Mucosa of stomach (tissue), 1 donor: ENCODE results near the gene ZDHHC20.
"Not testable (repeated sequence)": the region's sequence is repeated elsewhere in the genome, so short reads cannot be mapped to it uniquely, and the experiment has no call there.

Experiments used
- H3K27me3 ChIP-seq: one replicate; pipeline ENCODE4 v1.7.0; 2013; ENCODE audit warnings: mild to moderate bottlenecking, low read length; ENCODE audit not compliant: control insufficient read depth, insufficient read depth
- H3K36me3 ChIP-seq: one replicate; pipeline ENCODE4 v1.7.0; 2013; ENCODE audit warnings: low read length; ENCODE audit not compliant: control insufficient read depth, insufficient read depth
- H3K4me1 ChIP-seq: one replicate; pipeline ENCODE4 v1.7.0; 2013; ENCODE audit warnings: mild to moderate bottlenecking, low read length; ENCODE audit not compliant: control insufficient read depth, insufficient read depth
- H3K4me3 ChIP-seq: one replicate; pipeline ENCODE4 v1.7.0; 2013; ENCODE audit warnings: low read length
- H3K9ac ChIP-seq: one replicate; pipeline ENCODE4 v1.7.0; 2013; ENCODE audit warnings: mild to moderate bottlenecking, low read length, moderate library complexity
- H3K9me3 ChIP-seq: one replicate; pipeline ENCODE4 v1.7.0; 2013; ENCODE audit warnings: mild to moderate bottlenecking, low read length, moderate library complexity; ENCODE audit not compliant: control insufficient read depth
- donor health status: Pancreatic carcinoma.

ZDHHC20 gene

DNA sequence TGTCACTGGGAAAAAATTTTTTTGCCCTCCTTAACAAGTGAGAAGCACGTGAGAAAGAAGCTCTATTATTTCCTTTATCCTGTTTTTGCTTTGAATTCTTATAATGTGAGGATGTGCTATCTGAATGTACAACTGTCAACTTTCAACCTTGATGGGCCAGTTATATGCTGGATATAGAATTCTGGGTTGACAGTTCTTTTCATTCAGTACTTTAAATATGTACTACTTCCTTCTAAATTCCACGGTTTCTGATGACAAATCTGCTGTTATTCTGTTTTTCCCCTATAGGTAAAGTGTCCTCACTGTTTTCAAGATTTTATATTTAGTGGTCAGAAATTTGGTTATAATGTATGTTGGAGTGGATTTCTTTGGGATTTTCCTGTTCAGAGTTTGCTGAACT lies 29.9 kb downstream of the ZDHHC20 start:
- Histone ChIP-seq H3K27me3 (no peaks in the 10 kb centered on the region), H3K36me3 (no peaks in the 10 kb centered on the region), H3K9me3 (peaks cover 7% of the 10 kb centered on the region), H3K9ac (no peak overlapping the region), H3K4me1 (no peaks in the 10 kb centered on the region), H3K4me3 (no peak overlapping the region)

DNA sequence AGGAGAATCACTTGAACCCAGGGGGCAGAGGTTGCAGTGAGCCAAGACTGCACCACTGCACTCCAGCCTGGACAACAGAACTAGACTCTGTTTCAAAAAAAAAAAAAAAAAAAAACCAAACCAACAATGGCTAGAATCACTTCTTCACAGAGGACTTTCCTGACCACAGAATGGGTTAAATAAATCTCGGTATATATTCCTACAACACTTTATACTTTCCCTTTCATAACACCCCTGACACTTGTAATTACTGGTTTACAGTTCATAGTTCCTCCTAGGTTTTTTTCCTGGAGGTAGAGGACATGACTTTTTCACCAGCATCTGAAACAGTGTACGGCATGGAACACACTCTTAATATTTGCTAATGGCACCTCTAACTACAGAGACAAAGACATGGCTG lies 31.4 kb downstream of the ZDHHC20 start:
- no peaks in the 10 kb centered on the region for H3K36me3 ChIP-seq
- H3K4me1 ChIP-seq, result no peaks in the 10 kb centered on the region
- H3K9ac ChIP-seq, result no peak overlapping the region
- H3K27me3 ChIP-seq, result no peaks in the 10 kb centered on the region
- no peak overlapping the region for H3K4me3 ChIP-seq
- H3K9me3 ChIP-seq, result peaks cover 7% of the 10 kb centered on the region

DNA sequence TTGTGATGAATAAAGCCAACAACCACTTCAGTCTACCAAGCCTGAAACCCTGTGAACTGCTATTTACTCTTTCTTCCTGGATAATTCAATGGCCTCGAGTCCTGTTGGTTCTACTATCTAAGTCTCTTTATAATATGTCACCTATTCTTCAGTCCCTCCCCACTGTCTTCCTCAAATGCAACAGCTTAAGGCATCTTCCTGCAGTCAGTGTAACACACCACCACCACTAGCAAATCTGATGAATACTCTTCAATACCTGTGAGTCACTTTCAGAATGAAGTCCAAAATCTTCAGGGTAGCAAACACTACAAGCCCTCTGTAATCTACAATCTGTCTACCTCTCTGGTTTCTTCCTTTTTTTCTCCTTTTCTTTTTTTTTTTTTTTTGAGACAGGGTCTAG lies 32.9 kb downstream of the ZDHHC20 start:
- H3K27me3 ChIP-seq, result no peaks in the 10 kb centered on the region
- H3K36me3 ChIP-seq, result no peaks in the 10 kb centered on the region
- no peaks in the 10 kb centered on the region for H3K4me1 ChIP-seq
- peaks cover 7% of the 10 kb centered on the region for H3K9me3 ChIP-seq
- no peak overlapping the region for H3K9ac ChIP-seq
- no peak overlapping the region for H3K4me3 ChIP-seq

DNA sequence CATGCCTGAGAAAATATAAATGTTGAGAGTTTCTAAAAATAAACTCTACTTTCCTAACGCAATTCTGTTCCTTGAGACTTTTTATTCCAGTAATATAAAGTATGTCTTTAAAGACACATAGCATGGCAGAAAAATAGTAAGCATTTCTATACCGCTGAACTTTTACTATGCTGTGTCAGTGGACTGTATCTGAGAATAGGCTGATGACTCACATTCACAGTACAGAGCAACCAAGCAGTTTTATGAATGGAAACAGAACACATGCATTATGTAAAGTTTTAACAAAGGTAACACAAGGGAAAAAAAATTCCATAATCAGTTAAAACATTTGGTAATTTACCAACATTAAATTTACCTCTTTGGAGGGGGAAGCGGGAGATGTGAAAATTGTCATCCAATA lies 38.4 kb downstream of the ZDHHC20 start:
- Histone ChIP-seq H3K27me3 (no peaks in the 10 kb centered on the region), H3K4me3 (no peak overlapping the region), H3K36me3 (no peaks in the 10 kb centered on the region), H3K9me3 (no peaks in the 10 kb centered on the region), H3K4me1 (no peaks in the 10 kb centered on the region), H3K9ac (no peak overlapping the region)

DNA sequence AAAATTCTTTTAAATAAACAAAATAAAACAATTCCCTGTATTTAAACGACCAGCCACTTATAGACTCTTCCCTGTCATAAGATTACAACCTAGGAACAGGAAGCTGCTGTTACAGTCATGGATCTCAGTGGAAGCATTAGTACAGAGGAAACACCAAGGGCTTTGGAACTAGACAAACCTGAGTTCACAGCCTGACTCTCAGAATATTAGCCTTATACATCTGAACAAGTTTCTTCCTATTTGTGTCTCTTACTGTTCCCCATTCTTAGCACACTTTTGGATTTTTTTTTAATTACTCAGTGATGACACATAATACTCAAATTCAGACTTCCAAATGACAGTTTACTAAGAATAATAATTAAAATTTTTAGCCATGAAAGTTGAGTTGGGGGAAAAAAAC lies 46.1 kb downstream of the ZDHHC20 start:
- Histone ChIP-seq H3K27me3 (no peaks in the 10 kb centered on the region), H3K9ac (no peak overlapping the region), H3K4me3 (no peak overlapping the region), H3K36me3 (peaks cover 3% of the 10 kb centered on the region), H3K9me3 (no peaks in the 10 kb centered on the region), H3K4me1 (peaks cover 7% of the 10 kb centered on the region)

DNA sequence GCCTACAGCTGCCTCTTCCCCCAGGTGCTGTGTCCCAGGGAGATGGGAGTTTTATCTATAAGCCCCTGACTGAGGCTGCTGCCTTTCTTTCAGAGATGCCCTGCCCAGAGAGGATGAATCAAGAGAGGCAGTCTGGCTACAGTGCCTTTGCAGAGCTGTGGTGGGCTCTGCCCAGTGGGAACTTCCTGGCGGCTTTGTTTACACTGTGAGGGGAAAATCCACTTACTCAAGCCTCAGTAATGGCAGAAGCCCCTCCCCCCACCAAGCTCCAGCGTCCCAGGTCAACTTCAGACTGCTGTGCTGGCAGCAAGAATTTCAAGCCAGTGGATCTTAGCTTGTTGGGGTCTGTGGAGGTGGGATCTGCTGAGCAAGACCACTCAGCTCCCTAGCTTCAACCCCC lies 48.6 kb downstream of the ZDHHC20 start:
- H3K36me3 ChIP-seq, H3K9ac ChIP-seq, H3K9me3 ChIP-seq, H3K4me1 ChIP-seq, H3K4me3 ChIP-seq, H3K27me3 ChIP-seq: not testable (repeated sequence)

DNA sequence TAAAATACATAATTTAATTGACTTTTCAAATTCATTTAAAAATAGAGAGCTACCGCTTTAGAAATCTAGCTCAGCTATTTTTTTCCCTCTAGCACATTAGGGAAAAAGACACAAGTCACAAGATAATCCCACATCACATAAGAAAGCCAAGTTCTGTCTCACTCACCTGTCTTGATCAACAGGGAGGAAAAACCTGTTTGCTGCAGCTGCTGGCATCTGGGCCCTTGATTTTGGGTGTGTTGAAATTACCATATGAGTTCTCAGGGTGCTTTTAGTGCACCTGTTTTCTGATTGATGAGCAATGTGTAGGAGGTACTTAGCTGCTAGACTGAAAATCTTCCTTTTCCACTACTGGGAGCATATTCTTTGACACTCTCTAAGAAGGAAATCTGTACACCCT lies 53.8 kb downstream of the ZDHHC20 start:
- Histone ChIP-seq H3K4me1 (peaks cover 4% of the 10 kb centered on the region), H3K27me3 (no peaks in the 10 kb centered on the region), H3K9ac (no peak overlapping the region), H3K9me3 (no peaks in the 10 kb centered on the region), H3K36me3 (no peaks in the 10 kb centered on the region), H3K4me3 (no peak overlapping the region)

DNA sequence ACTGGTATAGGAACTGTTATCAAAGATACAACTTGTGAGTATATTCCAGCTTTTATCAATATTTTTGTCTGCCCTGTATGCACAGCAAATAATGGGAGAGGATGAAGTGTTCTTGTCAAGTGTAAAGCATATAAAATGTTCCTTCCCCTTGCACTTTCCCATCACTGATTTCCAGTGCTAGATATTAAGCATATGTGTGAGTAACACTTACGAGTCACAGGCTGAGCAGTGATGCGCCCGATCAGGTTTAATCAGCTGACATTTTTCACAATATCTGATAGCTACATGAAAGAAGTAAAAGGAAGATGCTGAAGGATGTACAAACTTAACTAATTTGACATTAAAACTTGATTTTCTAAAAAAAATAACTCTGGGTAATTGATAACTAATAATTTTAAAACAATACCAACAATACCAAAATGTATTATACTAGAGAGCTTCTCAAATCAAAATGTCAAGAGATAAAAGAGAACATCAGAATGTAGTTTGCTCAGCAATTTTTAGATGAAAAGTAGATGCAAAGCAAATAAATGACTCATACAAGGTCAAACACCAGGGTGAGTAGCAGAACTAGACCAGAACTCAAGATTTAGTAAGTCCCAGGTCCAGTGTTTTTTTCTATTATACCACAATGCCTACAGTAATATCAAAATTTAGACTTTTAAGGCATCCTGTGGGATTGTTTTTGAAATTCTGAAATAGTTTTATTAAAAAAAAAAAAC lies 56.4 kb downstream of the ZDHHC20 start:
- H3K9ac ChIP-seq, result no peak overlapping the region
- no peaks in the 10 kb centered on the region for H3K9me3 ChIP-seq
- no peaks in the 10 kb centered on the region for H3K27me3 ChIP-seq
- H3K4me1 ChIP-seq, result no peaks in the 10 kb centered on the region
- no peak overlapping the region for H3K4me3 ChIP-seq
- no peaks in the 10 kb centered on the region for H3K36me3 ChIP-seq

DNA sequence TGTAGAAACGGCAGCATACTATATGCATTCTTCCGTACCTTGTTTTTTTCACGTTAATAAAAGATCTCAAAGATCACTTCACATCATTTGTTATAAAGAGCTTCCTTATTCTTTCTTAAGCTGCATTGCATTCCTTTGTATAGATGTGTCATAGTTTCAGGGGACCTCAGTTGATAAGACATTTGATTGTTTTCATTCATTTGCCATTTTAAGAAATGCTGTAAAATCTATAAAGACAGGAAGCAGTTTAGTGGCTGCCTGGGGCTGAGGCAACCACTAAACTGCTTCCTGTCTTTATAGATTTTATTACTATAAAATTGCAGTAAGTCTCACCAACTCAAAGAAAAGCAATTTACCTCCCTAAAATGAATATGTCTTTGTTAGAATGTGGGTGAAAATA lies 59.4 kb downstream of the ZDHHC20 start:
- H3K9ac ChIP-seq, result no peak overlapping the region
- no peaks in the 10 kb centered on the region for H3K27me3 ChIP-seq
- H3K36me3 ChIP-seq, result no peaks in the 10 kb centered on the region
- H3K4me1 ChIP-seq, result no peaks in the 10 kb centered on the region
- no peaks in the 10 kb centered on the region for H3K9me3 ChIP-seq
- H3K4me3 ChIP-seq, result no peak overlapping the region

DNA sequence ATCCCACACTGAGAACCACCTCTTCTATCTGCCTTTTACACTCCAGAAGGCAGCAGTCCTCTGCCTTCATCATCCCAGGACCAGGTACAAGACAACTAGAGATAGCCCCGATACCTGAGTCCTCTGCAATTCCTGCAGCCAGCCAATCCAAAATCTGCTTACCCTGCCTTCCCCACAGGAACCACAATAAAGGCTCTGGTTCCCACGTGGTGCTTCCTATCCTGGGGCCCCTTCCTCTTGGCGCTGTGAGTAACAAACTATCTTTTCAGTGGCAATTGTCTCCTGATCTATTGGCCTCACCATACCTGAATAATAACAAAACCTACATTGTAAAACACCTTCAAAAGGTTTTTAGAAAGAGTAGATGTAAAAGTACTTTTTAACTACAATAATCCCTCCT lies 63.1 kb downstream of the ZDHHC20 start:
- Histone ChIP-seq H3K27me3 (no peaks in the 10 kb centered on the region), H3K9me3 (no peaks in the 10 kb centered on the region), H3K36me3 (no peaks in the 10 kb centered on the region), H3K4me1 (no peaks in the 10 kb centered on the region), H3K9ac (no peak overlapping the region), H3K4me3 (no peak overlapping the region)

DNA sequence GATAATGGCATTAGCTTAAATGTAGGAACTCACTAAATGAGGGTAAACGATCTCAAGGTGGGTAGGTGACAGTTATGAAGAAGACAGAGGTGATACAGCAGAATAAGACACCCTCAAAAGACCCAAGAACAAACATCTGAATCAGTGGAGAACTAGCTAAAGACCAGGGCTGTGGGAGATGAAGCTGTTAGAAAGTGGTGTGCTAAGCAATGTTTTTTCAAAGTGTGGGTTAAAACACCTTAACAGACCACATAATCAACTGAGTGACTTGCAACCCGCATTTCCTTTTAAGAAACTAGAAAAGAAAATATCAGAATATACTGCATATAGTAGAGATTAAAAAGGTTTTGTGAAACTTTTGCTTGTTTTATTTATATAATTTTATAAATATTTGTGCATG lies 70.0 kb downstream of the ZDHHC20 start:
- Histone ChIP-seq H3K4me3 (no peak overlapping the region), H3K36me3 (no peaks in the 10 kb centered on the region), H3K27me3 (no peaks in the 10 kb centered on the region), H3K9ac (no peak overlapping the region), H3K4me1 (no peaks in the 10 kb centered on the region), H3K9me3 (no peaks in the 10 kb centered on the region)

DNA sequence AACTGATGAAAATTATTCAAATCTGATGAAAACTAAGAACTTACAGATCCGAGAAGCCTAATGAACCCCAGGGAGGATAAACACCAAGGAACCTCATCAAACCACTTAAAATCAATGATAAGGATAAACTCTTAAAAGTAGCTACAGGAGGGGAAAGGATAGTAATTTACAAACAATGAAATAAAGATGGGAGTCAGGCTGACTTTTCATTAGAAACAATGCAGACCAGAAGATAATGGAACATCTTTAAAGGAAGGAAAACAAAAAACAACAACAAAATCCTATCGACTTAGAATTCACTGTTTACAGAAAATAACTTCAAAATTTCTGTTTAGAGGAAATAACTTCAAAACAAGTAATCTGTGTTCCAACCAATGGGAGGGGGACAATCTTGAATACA lies 73.4 kb downstream of the ZDHHC20 start:
- H3K36me3 ChIP-seq, result no peaks in the 10 kb centered on the region
- no peak overlapping the region for H3K9ac ChIP-seq
- H3K27me3 ChIP-seq, result no peaks in the 10 kb centered on the region
- H3K9me3 ChIP-seq, result no peaks in the 10 kb centered on the region
- no peaks in the 10 kb centered on the region for H3K4me1 ChIP-seq
- H3K4me3 ChIP-seq, result no peak overlapping the region

DNA sequence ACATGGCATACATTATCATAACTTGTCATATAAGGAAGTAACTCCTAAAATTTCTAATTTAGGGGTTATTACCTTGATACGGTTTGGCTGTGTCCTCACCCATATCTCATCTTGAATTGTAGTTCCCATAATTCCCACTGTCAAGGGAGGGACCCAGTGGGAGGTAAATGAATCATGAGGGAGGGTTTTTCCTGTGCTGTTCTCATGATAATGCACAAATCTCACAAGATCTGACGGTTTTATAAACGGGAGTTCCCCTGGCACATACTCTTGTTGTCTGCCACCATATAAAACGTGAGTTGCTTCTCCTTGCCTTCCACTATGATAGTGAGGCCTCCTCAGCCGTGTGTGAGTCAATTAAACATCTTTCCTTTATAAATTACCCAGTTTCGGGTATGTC lies 76.0 kb downstream of the ZDHHC20 start:
- H3K36me3 ChIP-seq, result no peaks in the 10 kb centered on the region
- no peaks in the 10 kb centered on the region for H3K9me3 ChIP-seq

More for the DNA sequence above, 76.0 kb downstream of the ZDHHC20 start:
- Histone ChIP-seq H3K4me3 (no peak overlapping the region), H3K9ac (no peak overlapping the region), H3K4me1 (no peaks in the 10 kb centered on the region), H3K27me3 (no peaks in the 10 kb centered on the region)
